ENCODE measurements around the gene MED8. TPM values are rescaled to one million over a fixed set of nuclear protein-coding genes. Genes with fewer than 3 reads are reported as not detected.

MED8 gene
- total and polyA plus RNA-seq, 9 of the 15 experiments (the other 6 are each of a cell fraction or from before 2014, with no cell fraction given): 23.0 to 120 (median 56.4) TPM

- TF ChIP-seq ARID2 (IDR thresholded peaks at IDR 0.05): no peak
- no peak for TF ChIP-seq JUNB (CRISPR knock-in tag; conservative IDR thresholded peaks at IDR 0.05)
- TF ChIP-seq HNRNPUL1 (IDR thresholded peaks at IDR 0.05; ENCODE audit: low read length): no peak
- no peak for TF ChIP-seq RNF219 (CRISPR knock-in tag; IDR thresholded peaks at IDR 0.05)
- TF ChIP-seq TEAD4 (IDR thresholded peaks at IDR 0.05; ENCODE audit: low read length): peak; percentile 91
- TF ChIP-seq TEAD4 (CRISPR knock-in tag; IDR thresholded peaks at IDR 0.05; ENCODE audit: borderline replicate concordance): no peak
- TF ChIP-seq CBFA2T2 (conservative IDR thresholded peaks at IDR 0.05): peak; percentile 88
- TF ChIP-seq CREB3 (tag; conservative IDR thresholded peaks at IDR 0.05; ENCODE audit: low read depth): no peak
- no peak for TF ChIP-seq TARDBP (IDR thresholded peaks at IDR 0.05)
- no peak for TF ChIP-seq ESRRB (CRISPR knock-in tag; IDR thresholded peaks at IDR 0.05; ENCODE audit: borderline replicate concordance)
- TF ChIP-seq MTF1 (CRISPR knock-in tag; IDR thresholded peaks at IDR 0.05; ENCODE audit: borderline replicate concordance): no peak
- TF ChIP-seq HES1 (IDR thresholded peaks at IDR 0.05; ENCODE audit: low read depth): peak; percentile 95
- no peak for TF ChIP-seq NR2C1 (IDR thresholded peaks at IDR 0.05)
- TF ChIP-seq NR2C1 (tag; IDR thresholded peaks at IDR 0.05): peak; percentile 57
- no peak for TF ChIP-seq CC2D1A (IDR thresholded peaks at IDR 0.05)
- TF ChIP-seq ATF3 (IDR thresholded peaks at IDR 0.05): no peak
- 0 out of 2 replicates have a peak, but pooled peaks have one; percentile 60 for TF ChIP-seq ATF3 (CRISPR knock-in tag; conservative IDR thresholded peaks at IDR 0.05)
- TF ChIP-seq FOSL1 (tag; conservative IDR thresholded peaks at IDR 0.05): peak; percentile 65
- TF ChIP-seq ZNF140 (CRISPR knock-in tag; IDR thresholded peaks at IDR 0.05): no peak
- no peak for TF ChIP-seq AFF4 (CRISPR knock-in tag; IDR thresholded peaks at IDR 0.05)
- no peak for TF ChIP-seq ZNF561 (CRISPR knock-in tag; conservative IDR thresholded peaks at IDR 0.05)
Measured at GRCh38 chr1:43405219-43405875, 15.7 kb upstream of the MED8 start (continued).
